Measurements from ENCODE around the gene TTLL5. TPM values are rescaled to one million over a fixed set of nuclear protein-coding genes. Genes with fewer than 3 reads are reported as not detected.

Gene TTLL5
- total and polyA plus RNA-seq, 10 of the 15 experiments (the other 5 are each of a cell fraction or from before 2014, with no cell fraction given) = 3.2 to 25.9 (median 13.8) TPM

DNA sequence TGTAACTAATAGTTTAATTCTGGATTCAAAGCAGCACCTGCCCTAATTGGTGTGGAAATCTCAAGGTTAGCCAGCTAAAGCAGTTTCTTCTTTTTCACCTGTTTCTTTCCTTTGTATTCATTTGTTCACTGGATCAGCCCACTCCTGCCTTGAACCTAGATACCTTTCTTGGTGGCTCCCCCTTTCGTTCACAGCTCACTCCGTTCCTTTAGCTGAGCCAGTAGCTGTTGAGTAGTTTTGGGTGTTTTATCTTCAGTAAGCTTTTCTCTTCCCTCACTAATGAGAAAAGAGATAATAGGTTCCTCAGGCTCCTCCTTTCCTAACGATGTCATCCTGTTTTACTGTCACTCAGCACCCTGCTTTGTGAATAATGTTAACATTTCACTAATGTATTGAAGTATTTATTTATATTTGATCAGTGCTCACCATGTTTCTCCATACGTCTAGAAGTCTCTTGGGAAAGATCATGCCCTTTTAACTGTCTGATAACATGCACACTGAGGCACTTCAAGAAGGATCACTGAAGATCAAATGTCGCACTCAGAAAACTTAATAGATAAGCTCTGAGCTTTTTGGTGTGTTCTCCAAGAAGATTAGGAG, 199.6 kb downstream of the TTLL5 start:
- ChIA-PET SMC1A (ENCODE audit: uncharacterized antibody, unreplicated experiment) (interaction anchor here (1.2 to 2.0 kb wide), 2 partner anchors 46 to 151 kb away, joined by 3 to 6 read pairs; no protein-coding TSS in a partner anchor), CTCF (interaction anchor here (0.8 kb wide), 1 partner anchor 46 kb away, joined by 4 read pairs; no protein-coding TSS in a partner anchor), POLR2A (interaction anchor here (1.2 kb wide), 1 partner anchor 17 kb away, joined by 3 read pairs; no protein-coding TSS in a partner anchor), RAD21 (ENCODE audit: unreplicated experiment) (interaction anchor here (0.8 kb wide), 1 partner anchor 12 kb away, joined by 3 read pairs; no protein-coding TSS in a partner anchor)
- ATAC-seq (no peak), DNase-seq (ENCODE audit: low read depth, low spot score) (no peak), FAIRE-seq (no peak)
- no peak overlapping the region for H2AFZ ChIP-seq (ENCODE audit: control insufficient read depth, low read depth, low read length)
- H3K79me2 ChIP-seq (ENCODE audit: control insufficient read depth, insufficient read depth, low read length) = no peaks in the 10 kb centered on the region
- H3K9ac ChIP-seq (ENCODE audit: control insufficient read depth, insufficient read depth, low read length) = no peak overlapping the region
- H3K4me3 ChIP-seq = no peak overlapping the region
- no peaks in the 10 kb centered on the region for H3K27me3 ChIP-seq (replicated peaks in 1 of 2; ENCODE audit: control insufficient read depth in 2 of 2, insufficient read depth in 2 of 2, low read length in 1 of 2)
- WGBS (ENCODE audit: insufficient coverage, insufficient replicate concordance, low lambda C conversion rate, missing lambda C conversion rate) = 85% methylated on average over 5 of the region's 5 CpGs
- no peaks in the 10 kb centered on the region for H3K9me3 ChIP-seq (replicated peaks; ENCODE audit: control insufficient read depth, insufficient read depth, low read length)
- H4K20me1 ChIP-seq (ENCODE audit: control insufficient read depth, insufficient read depth) = no peaks in the 10 kb centered on the region
- no TSS peak for BruUV-seq (replicated peaks)
- H3K4me1 ChIP-seq (ENCODE audit: control insufficient read depth, insufficient read depth, low read length) = no peaks in the 10 kb centered on the region
- H3K4me2 ChIP-seq (ENCODE audit: control insufficient read depth, insufficient read depth) = no peak overlapping the region
- H3K27ac ChIP-seq (ENCODE audit: control insufficient read depth, insufficient read depth) = no peak overlapping the region
- TF ChIP-seq BACH1 (IDR thresholded peaks at IDR 0.05; ENCODE audit: borderline replicate concordance) (no peak), STAT1 (conservative IDR thresholded peaks at IDR 0.05) (no peak), POLR2A (IDR thresholded peaks at IDR 0.05; ENCODE audit: low read depth, low read length) (no peak)
- TF ChIP-seq, protein P1, sequence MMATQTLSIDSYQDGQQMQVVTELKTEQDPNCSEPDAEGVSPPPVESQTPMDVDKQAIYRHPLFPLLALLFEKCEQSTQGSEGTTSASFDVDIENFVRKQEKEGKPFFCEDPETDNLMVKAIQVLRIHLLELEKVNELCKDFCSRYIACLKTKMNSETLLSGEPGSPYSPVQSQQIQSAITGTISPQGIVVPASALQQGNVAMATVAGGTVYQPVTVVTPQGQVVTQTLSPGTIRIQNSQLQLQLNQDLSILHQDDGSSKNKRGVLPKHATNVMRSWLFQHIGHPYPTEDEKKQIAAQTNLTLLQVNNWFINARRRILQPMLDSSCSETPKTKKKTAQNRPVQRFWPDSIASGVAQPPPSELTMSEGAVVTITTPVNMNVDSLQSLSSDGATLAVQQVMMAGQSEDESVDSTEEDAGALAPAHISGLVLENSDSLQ (IDR thresholded peaks at IDR 0.05) = 0 out of 2 replicates have a peak, but pooled peaks have one; percentile 28
- H3K36me3 ChIP-seq (ENCODE audit: control insufficient read depth in 2 of 2, insufficient read depth in 2 of 2, low read length in 1 of 2) = no peaks in the 10 kb centered on the region; a peak in 1 of 4 replicates
- in situ Hi-C loops (cut with MboI) = no loop called here
- intact Hi-C loops (cut with micrococcal nuclease; ENCODE audit: unreplicated experiment) = no loop called here

DNA sequence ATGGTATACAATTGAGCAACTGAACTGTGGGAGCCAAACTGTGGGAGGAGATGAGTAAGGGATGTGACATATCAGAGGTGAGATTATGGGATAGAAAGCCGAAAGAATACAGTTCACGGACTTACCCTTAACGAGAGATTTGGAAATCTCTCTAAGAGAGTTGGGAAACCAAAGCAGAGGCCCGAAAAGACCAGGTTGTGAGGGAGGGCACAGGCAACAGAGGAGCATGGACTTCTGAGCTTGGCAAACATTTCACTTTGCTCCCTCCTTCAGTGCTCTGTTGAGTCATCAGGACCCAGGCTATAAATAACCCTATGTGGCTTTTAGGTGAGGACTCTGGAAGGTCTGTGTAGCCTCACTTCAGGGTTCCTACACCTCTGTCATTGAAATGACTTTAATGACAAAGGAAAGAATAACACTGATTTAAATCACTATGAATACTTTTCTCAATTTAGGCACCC, 200.1 kb downstream of the TTLL5 start:
- ChIA-PET POLR2A (interaction anchor here (1.2 kb wide), 1 partner anchor 18 kb away, joined by 3 read pairs; no protein-coding TSS in a partner anchor), SMC1A (ENCODE audit: uncharacterized antibody, unreplicated experiment) (interaction anchor here (1.2 kb wide), 1 partner anchor 46 kb away, joined by 3 read pairs; no protein-coding TSS in a partner anchor), RAD21 (ENCODE audit: unreplicated experiment) (no interaction called here), CTCF (no interaction called here)
- no peaks in the 10 kb centered on the region; a peak in 1 of 4 replicates for H3K36me3 ChIP-seq (ENCODE audit: control insufficient read depth in 2 of 2, insufficient read depth in 2 of 2, low read length in 1 of 2)
- H3K4me2 ChIP-seq (ENCODE audit: control insufficient read depth, insufficient read depth) = no peak overlapping the region
- H3K9ac ChIP-seq (ENCODE audit: control insufficient read depth, insufficient read depth, low read length) = no peak overlapping the region
- no peaks in the 10 kb centered on the region for H3K4me1 ChIP-seq (ENCODE audit: control insufficient read depth, insufficient read depth, low read length)
- 99% methylated on average over 4 of the region's 4 CpGs for WGBS (ENCODE audit: insufficient coverage, insufficient replicate concordance, low lambda C conversion rate, missing lambda C conversion rate)
- FAIRE-seq (no peak), ATAC-seq (no peak), DNase-seq (ENCODE audit: low read depth, low spot score) (no peak)
- intact Hi-C loops (cut with micrococcal nuclease; ENCODE audit: unreplicated experiment) = no loop called here
- in situ Hi-C loops (cut with MboI) = no loop called here
- no peaks in the 10 kb centered on the region for H3K79me2 ChIP-seq (ENCODE audit: control insufficient read depth, insufficient read depth, low read length)
- no peaks in the 10 kb centered on the region for H4K20me1 ChIP-seq (ENCODE audit: control insufficient read depth, insufficient read depth)
- H3K4me3 ChIP-seq = no peak overlapping the region
- H3K27me3 ChIP-seq (replicated peaks in 1 of 2; ENCODE audit: control insufficient read depth in 2 of 2, insufficient read depth in 2 of 2, low read length in 1 of 2) = no peaks in the 10 kb centered on the region
- no peak overlapping the region for H3K27ac ChIP-seq (ENCODE audit: control insufficient read depth, insufficient read depth)
- no TSS peak for BruUV-seq (replicated peaks)
- H3K9me3 ChIP-seq (replicated peaks; ENCODE audit: control insufficient read depth, insufficient read depth, low read length) = no peaks in the 10 kb centered on the region
- no peak overlapping the region for H2AFZ ChIP-seq (ENCODE audit: control insufficient read depth, low read depth, low read length)
- TF ChIP-seq ZZZ3 (IDR thresholded peaks at IDR 0.05; ENCODE audit: control insufficient read depth, insufficient read length, low read depth) (no peak), NFYA (IDR thresholded peaks at IDR 0.05; ENCODE audit: borderline replicate concordance, low read depth, low read length) (no peak), KLF5 (IDR thresholded peaks at IDR 0.05; ENCODE audit: partially characterized antibody) (no peak), IKZF2 (IDR thresholded peaks at IDR 0.05) (no peak), IRF4 (IDR thresholded peaks at IDR 0.05; ENCODE audit: low read depth, low read length) (no peak), BCLAF1 (IDR thresholded peaks at IDR 0.05) (no peak), HCFC1 (IDR thresholded peaks at IDR 0.05; ENCODE audit: low read length) (no peak), FOXM1 (IDR thresholded peaks at IDR 0.05; ENCODE audit: low read depth, low read length) (no peak), POLR2A (IDR thresholded peaks at IDR 0.05; ENCODE audit: low read depth, low read length) (no peak)
- TF ChIP-seq, protein P2, sequence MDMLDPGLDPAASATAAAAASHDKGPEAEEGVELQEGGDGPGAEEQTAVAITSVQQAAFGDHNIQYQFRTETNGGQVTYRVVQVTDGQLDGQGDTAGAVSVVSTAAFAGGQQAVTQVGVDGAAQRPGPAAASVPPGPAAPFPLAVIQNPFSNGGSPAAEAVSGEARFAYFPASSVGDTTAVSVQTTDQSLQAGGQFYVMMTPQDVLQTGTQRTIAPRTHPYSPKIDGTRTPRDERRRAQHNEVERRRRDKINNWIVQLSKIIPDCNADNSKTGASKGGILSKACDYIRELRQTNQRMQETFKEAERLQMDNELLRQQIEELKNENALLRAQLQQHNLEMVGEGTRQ (IDR thresholded peaks at IDR 0.05; ENCODE audit: borderline replicate concordance, low read depth, low read length) = no peak
